ENCODE data around the gene ALLC. TPM values are rescaled to one million over a fixed set of nuclear protein-coding genes. Genes with fewer than 3 reads are reported as not detected.
A peak's percentile ranks its signal among the peaks of the same experiment; 100 is the strongest.

Gene ALLC
- total RNA-seq, 3 donors from 2014 or later = not detected

DNA sequence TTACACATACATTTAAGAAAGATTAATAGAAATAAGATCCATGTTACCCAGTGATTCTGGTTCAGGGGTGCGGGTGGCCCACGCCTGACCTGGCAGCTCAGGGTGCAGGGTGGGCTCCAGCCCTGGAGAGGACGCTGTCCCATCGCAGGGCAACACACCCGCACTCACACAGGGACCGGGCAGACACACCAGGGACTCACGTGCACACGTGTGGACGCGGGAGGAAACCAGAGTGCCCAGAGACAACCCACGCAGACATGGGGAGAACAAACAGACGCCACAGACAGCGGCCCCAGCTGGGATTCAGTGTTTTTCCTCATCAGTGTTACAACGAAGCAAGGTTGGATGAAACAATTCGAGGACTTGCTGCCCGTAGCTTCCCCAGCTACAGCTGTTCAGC, 8.4 kb upstream of the ALLC start:
- ATAC-seq (no peak), DNase-seq (no peak)
- Histone ChIP-seq H3K4me1 (ENCODE audit: low read depth) (peaks cover 7% of the 10 kb centered on the region), H3K36me3 (ENCODE audit: low read depth) (no peaks in the 10 kb centered on the region), H3K4me3 (no peak overlapping the region), H3K9me3 (no peaks in the 10 kb centered on the region)
- TF ChIP-seq CTCF (IDR thresholded peaks at IDR 0.05) = no peak
- intact Hi-C loops (cut with DNase I, micrococcal nuclease) = no loop called here

GRCh38 chr2:3650140-3650920, 7.7 kb upstream of the ALLC start:
- H3K4me3 ChIP-seq = no peak overlapping the region
- peaks cover 7% of the 10 kb centered on the region for H3K4me1 ChIP-seq (ENCODE audit: low read depth)
- DNase-seq = no peak
- H3K36me3 ChIP-seq (ENCODE audit: low read depth) = no peaks in the 10 kb centered on the region
- ATAC-seq = no peak
- no peaks in the 10 kb centered on the region for H3K9me3 ChIP-seq
- intact Hi-C loops (cut with DNase I, micrococcal nuclease) = no loop called here
- no peak for TF ChIP-seq CTCF (IDR thresholded peaks at IDR 0.05)

DNA sequence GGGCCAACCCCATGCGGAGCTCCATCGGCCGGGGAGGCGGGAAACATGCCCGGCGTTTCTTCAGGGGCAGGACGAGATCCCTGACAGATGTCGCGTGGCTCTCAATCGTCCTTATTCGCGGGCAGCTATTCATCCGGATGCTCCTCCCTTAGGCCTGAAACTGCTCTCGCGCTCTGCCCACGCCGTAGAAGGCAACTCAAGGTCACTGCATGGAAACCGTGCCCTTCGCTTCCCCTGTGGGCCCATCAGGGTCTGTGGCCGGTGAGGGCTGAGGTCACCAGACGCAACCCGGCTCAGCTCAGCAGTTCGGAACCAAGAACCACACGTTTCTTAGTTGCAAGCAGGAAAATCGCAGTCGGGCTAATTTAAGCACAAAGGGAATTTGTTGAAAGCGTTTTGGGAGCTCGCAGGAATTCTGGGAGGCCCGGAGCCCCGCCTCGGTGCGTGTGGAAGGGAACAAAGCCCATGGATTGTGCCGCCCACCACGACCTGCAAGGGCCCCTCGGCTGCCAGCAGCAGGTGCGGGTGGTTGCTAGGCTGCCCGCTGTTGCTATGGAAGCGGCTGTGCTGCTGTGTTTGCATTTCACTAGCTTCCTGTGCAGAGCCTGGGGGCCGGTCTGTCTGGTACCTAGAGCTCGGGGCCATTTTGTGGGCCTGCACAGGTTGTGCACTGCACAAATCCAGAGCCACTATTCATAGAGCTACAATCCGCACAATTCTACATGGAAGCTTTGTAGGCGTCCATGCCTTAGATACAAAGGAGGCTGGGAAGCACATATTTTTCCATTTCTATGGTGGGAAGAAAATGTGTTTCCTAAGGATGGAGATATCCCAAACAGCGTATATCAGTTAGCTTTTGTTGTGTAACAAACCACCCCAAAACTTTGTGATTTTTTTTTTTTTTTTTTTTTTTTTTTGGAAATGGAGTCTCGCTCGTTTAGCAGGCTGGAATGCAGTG, 6.0 kb upstream of the ALLC start:
- no peaks in the 10 kb centered on the region for H3K9me3 ChIP-seq
- H3K4me1 ChIP-seq (ENCODE audit: low read depth) = peaks cover 7% of the 10 kb centered on the region
- TF ChIP-seq CTCF (IDR thresholded peaks at IDR 0.05) = no peak
- no peaks in the 10 kb centered on the region for H3K36me3 ChIP-seq (ENCODE audit: low read depth)
- no peak overlapping the region for H3K4me3 ChIP-seq
- ATAC-seq = peak; percentile 63
- peak; percentile 46 to 76 (median 54) for DNase-seq
- intact Hi-C loops (cut with DNase I, micrococcal nuclease) = no loop called here

DNA sequence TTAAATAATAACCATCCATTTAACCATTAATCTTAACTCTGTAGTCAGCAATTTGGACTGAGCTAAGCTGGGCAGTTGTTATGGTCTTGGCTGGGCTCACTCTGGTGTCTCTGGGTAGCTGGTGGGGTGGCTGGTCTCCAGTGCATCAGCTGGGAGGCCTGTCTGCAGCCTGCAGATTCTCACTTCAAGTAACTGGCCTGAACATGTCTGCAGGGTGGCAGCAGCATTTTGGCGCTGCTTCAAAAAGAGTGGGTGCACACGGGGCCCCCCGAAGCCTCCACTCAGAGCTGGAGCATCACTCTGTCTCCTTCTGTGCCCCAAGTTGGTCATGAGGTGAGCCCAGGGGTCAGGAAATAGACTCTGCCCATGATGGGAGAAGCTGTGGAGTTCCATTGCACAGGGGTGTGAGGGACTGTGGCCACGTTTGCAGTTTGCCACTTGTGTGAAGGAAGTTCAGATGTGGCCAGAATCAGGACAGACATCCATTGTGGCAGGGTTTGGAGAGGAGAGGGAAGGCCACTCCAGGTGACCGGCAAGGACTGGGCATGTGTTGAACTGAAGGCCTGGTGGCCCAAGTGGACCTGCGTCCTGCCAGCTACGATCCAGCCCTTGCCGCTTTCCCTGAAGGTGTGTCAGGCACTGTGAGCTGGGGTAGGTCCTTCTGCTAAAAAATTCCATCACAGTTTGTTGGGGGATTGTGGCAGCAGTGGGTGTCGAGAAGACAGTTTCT, 4.9 kb upstream of the ALLC start:
- Histone ChIP-seq H3K36me3 (ENCODE audit: low read depth) (no peaks in the 10 kb centered on the region), H3K4me3 (no peak overlapping the region), H3K4me1 (ENCODE audit: low read depth) (peaks cover 7% of the 10 kb centered on the region), H3K9me3 (no peaks in the 10 kb centered on the region)
- ATAC-seq (no peak), DNase-seq (no peak)
- TF ChIP-seq CTCF (IDR thresholded peaks at IDR 0.05) = no peak
- intact Hi-C loops (cut with DNase I, micrococcal nuclease) = no loop called here

- H3K9me3 ChIP-seq = no peaks in the 10 kb centered on the region
- no peak for DNase-seq
- H3K4me1 ChIP-seq (ENCODE audit: low read depth) = peaks cover 7% of the 10 kb centered on the region
- no peak for ATAC-seq
- TF ChIP-seq CTCF (IDR thresholded peaks at IDR 0.05) = no peak
- H3K4me3 ChIP-seq = no peak overlapping the region
- no peaks in the 10 kb centered on the region for H3K36me3 ChIP-seq (ENCODE audit: low read depth)
- intact Hi-C loops (cut with DNase I, micrococcal nuclease) = no loop called here
These were observed 4.0 kb upstream of the ALLC start for GRCh38 chr2:3654011-3654410.

Measured in mucosa of descending colon (tissue), 3 donors.